ENCODE results near the gene GRM7.

Gene GRM7

DNA sequence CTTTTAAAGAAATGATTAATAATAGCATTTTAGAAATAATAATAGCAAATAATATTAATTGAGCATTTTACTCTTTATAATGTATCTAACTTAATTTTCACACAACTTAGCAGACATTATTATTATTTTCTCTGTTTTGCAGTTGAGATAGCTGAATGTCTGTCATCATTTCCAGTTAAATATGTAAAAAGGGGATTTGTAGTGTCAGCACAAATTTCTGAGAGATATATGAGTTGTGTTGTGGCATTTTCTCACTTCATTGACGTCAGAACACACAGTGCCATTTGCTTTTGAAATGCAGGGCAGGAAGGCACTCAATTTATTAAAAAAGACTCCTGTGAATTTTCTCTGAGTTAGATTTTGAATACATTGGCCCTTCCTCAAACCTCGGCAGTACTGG, 111.0 kb downstream of the GRM7 start:
- FAIRE-seq = no peak
- no peak for DNase-seq (ENCODE audit: low spot score)

DNA sequence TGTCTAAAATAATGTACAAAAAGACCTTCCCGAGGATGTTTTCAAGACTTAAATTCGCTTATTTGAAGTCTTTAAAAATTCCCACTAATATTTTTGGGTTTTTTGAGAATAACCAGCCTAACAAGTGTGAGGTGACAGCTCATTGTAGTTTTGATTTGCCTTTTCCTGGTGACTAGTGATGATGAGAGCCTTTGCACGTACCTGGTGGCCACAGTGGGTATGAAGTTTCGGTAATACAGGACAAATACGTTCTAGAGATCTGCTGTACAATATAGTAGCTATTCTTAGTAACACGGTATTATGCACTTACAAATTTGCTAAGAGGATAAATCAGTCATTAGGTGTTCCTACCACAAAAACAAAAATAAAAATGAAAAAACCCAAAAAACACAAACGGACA, 124.9 kb downstream of the GRM7 start:
- FAIRE-seq (no peak), DNase-seq (ENCODE audit: low spot score) (no peak)

- no peak for DNase-seq (ENCODE audit: low spot score)
- FAIRE-seq = no peak
Measured at GRCh38 chr3:6989608-6990291, 128.8 kb downstream of the GRM7 start.

DNA sequence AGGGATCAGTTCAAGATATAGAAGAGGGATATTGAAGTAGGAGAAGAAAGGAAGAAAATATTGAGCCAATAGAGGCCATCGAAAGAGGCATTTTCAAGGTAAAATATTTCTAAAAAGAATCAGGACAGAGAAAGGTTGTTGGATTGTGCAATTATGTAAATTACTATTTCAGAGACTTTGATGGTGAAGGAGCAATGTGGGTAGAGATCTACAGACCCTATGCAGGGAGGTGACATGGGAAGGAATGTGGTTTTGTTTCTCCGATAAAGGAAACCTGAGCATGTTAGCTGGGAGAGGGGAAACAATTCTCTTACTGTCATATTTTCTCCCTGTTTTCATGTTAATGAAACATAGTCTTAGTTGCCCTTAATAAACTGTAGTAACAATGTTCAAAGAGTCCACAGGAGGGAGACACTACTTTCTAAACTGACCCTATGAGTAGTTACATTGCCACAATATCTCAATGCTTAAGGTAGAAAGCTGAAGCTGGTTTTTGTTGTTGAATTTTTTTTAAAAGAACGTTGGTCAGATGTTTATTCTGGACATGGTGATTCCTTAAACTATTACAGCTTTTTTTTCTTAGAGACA, 133.3 kb downstream of the GRM7 start:
- FAIRE-seq (no peak), DNase-seq (ENCODE audit: low spot score) (no peak)

- FAIRE-seq = no peak
- no peak for DNase-seq (ENCODE audit: low spot score)
Measured at GRCh38 chr3:7000501-7000900, 139.6 kb downstream of the GRM7 start.

DNA sequence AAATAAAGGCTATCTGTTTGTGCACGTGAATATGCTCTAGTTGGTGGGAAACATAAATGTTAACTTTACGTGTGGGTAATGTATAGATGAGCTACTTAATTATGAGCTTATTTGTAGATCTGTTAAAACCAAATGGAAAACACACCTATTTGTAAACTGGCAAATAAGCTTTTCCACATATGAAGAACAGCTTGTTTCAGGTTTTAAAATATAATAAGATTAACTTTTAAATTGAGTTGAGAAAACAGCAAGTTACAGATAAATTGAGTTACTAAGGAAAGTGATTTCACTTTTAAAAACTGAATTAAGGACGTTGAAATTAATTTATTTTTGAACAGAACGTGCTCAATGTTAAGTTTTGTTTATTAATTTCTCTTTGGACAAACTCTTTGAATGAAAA, 140.5 kb downstream of the GRM7 start:
- no peak for DNase-seq (ENCODE audit: low spot score)
- FAIRE-seq = no peak

GRCh38 chr3:7015683-7016440, 154.9 kb downstream of the GRM7 start:
- DNase-seq (ENCODE audit: low spot score) (no peak), FAIRE-seq (no peak)

- DNase-seq (ENCODE audit: low spot score) = no peak
- no peak for FAIRE-seq
Measured at GRCh38 chr3:7025581-7026300, 164.8 kb downstream of the GRM7 start.

- DNase-seq (ENCODE audit: low spot score) (no peak), FAIRE-seq (no peak)
Measured at GRCh38 chr3:7029562-7029961, 168.6 kb downstream of the GRM7 start.

DNA sequence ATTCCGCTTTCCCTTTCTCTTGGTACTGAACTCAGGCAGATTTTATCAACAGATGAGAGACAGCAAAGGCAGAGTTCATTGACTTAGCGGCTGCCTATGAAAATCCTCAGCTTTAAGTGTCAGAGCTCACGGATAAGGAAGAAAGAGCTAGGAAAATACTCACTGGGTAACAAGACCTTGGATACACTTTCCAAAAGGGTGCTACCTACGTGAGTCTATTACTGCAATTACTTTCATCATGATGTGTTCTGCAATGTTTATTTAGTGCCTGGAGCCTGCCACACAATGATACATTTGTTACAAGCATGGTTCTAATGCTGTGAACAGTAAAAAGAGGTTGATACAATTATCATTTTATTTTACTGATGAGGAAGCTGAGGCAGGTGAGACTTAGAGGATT, 177.5 kb downstream of the GRM7 start:
- no peak for DNase-seq (ENCODE audit: low spot score)
- no peak for FAIRE-seq

GRCh38 chr3:7062714-7063113, 201.8 kb downstream of the GRM7 start:
- DNase-seq (ENCODE audit: low spot score) (no peak), FAIRE-seq (no peak)

- FAIRE-seq = no peak
- no peak for DNase-seq (ENCODE audit: low spot score)
Measured at GRCh38 chr3:7070461-7070860, 209.5 kb downstream of the GRM7 start.

DNA sequence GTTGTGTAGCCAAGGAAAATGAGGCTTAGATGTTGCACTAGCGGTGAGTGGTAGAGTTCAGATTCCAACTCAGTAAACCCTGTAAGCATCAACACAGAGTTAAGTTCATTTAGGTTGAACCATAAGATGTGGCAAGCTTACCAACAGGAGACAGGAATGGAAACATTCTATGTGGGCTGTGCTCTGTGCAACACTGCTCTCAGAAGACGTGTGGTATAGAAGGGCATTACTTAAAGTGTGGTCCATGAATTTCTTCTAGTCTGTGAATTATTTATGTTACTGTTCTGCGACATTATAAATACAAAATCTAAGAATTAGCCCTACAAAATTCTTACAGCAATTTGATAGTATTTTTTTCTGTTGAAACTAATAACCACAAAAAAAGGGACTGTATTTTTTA, 213.3 kb downstream of the GRM7 start:
- FAIRE-seq (no peak), DNase-seq (ENCODE audit: low spot score) (no peak)

GRCh38 chr3:7075117-7075516, 214.2 kb downstream of the GRM7 start:
- FAIRE-seq = no peak

GRCh38 chr3:7075901-7076300, 215.0 kb downstream of the GRM7 start:
- DNase-seq (ENCODE audit: low spot score) (no peak), FAIRE-seq (no peak)

More at GRCh38 chr3:7075117-7075516, 214.2 kb downstream of the GRM7 start:
- no peak for DNase-seq (ENCODE audit: low spot score)

DNA sequence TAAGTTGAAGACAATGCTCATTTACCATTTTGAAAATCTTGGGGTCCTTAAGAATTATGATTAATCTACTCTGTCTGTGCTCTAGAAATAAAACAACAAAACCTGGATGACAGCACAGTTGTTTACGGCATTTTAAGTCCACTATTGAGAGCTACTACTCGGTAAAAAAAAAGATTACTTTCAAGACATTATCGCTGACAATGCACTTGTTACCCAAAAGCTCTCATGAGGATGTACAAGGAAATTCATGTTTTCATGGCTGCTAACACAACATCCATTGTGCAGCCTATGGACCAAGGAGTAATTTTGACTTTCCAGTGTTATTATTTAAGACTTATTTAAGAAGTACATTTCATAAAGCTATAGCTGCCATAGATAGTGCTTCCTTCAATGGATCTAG, 221.3 kb downstream of the GRM7 start:
- DNase-seq (ENCODE audit: low spot score) (no peak), FAIRE-seq (no peak)

DNA sequence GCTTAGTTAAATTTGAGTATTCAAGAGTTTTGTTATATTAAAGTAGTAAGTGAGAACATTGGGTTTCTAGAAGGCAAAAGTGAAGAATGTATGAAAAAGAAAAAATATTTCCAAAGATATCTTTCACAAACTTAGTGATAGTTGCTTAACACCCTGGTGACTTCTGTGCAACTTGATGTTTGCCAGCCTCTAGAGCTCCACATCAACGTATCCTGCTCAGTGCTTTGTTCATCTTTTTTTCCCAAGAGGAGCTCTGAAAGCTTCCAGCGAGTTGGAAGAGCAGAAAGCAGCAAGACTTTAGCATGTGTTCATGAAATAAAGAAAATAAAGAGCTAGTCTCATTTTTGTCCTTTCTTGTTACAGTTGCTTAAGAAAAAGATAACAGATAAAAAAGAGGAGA, 225.5 kb downstream of the GRM7 start:
- FAIRE-seq (no peak), DNase-seq (ENCODE audit: low spot score) (no peak)

GRCh38 chr3:7095116-7095515, 234.2 kb downstream of the GRM7 start:
- DNase-seq (ENCODE audit: low spot score) (no peak), FAIRE-seq (no peak)

- DNase-seq (ENCODE audit: low spot score) (no peak), FAIRE-seq (no peak)
Measured at GRCh38 chr3:7100136-7100535, 239.2 kb downstream of the GRM7 start.

- no peak for FAIRE-seq
Measured at GRCh38 chr3:7106635-7107034, 245.7 kb downstream of the GRM7 start.

DNA sequence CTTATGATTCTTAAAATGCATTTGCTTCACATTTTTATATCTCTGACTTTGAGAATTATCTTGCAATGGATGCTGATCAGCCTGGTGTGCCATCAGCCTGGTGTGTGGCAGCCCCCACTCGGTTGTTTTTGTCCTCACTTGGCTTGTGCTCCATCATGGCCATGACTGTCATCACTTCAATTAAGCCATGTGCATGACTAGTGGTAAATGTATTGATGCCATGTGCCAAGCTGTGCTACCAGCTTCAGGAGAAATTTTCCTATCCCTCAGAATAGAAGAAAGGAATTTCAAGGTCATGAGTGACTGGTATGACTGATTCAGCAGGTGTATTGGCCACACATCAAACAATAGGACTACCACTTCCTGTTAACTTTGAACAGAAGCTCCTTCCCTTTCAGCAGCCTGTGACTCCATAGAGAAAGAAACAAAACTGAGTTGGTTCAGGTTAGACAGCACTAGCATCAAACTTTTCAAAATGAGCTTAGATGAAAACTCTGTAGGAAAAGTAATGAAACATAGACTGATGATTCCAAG, 251.7 kb downstream of the GRM7 start:
- FAIRE-seq (no peak), DNase-seq (ENCODE audit: low spot score) (no peak)

More at GRCh38 chr3:7106635-7107034, 245.7 kb downstream of the GRM7 start:
- no peak for DNase-seq (ENCODE audit: low spot score)

All from RCC 7860 (cell line).